Endothelial cell of umbilical vein (primary cell): ENCODE measurements around the gene RPL4. TPM values are rescaled to one million over a fixed set of nuclear protein-coding genes. Genes with fewer than 3 reads are reported as not detected.

Source experiments
- BruUV-seq: library from RNA; stranded (reverse); fragments of 400-500 nt; replicated peaks from 2 replicates; lab custom pipeline; 2021; lab: Mats Ljungman, UMichigan
- CTCF ChIA-PET: fragments of 300-600, 350-600 bp; sonication (Branson Sonifier 250); formaldehyde crosslinking; loops from one replicate; lab custom pipeline; 2021; ENCODE audit warnings: antibody characterized with exemption, inconsistent platforms; lab: Charles Lee
- POLR2A ChIA-PET: fragments of 300-600, 350-600 bp; sonication (Branson Sonifier 250); formaldehyde crosslinking; loops from one replicate; lab custom pipeline; 2021; ENCODE audit warnings: antibody characterized with exemption, inconsistent platforms; lab: Charles Lee
- DNase-seq: peaks from one replicate; pipeline ENCODE4 v3.0.0-alpha.2; 2011; ENCODE audit warnings: low read depth, low spot score
- FAIRE-seq: peaks from 2 replicates; lab custom pipeline; 2011; peaks lifted over from hg19 to GRCh38; lab: Jason Lieb, UNC
- H2AFZ ChIP-seq: 2 replicates; pipeline ENCODE4 v1.6.0; 2012; ENCODE audit warnings: low read depth, low read length, control low read depth, inconsistent platforms
- H3K27ac ChIP-seq: 2 replicates; pipeline ENCODE4 v1.5.1; 2011; ENCODE audit warnings: low read depth, mild to moderate bottlenecking, control low read depth, low read length, moderate library complexity; ENCODE audit not compliant: insufficient read depth
- H3K27me3 ChIP-seq, 2 experiments: 2 replicates each; pipeline versions ENCODE4 v1.6.0 to v1.6.1; 2011; ENCODE audit warnings: low read length in 2 of 2, mixed read lengths in 1 of 2; ENCODE audit not compliant: control insufficient read depth in 2 of 2, insufficient read depth in 2 of 2
- H3K36me3 ChIP-seq, 2 experiments: 2 replicates in 1 of 2; 3 replicates in 1 of 2; pipeline ENCODE4 v1.5.1; 2011; ENCODE audit warnings: low read length in 2 of 2, mild to moderate bottlenecking in 1 of 2, moderate library complexity in 1 of 2; ENCODE audit not compliant: control insufficient read depth in 2 of 2, insufficient read depth in 2 of 2; ENCODE audit errors: extremely low read depth in 1 of 2
- H3K4me1 ChIP-seq: 3 replicates; pipeline ENCODE4 v1.5.1; 2011; ENCODE audit warnings: mild to moderate bottlenecking, low read length; ENCODE audit not compliant: control insufficient read depth, insufficient read depth; ENCODE audit errors: extremely low read depth
- H3K4me2 ChIP-seq: 2 replicates; pipeline ENCODE4 v1.6.1; 2011; ENCODE audit warnings: low read length, control low read depth, mixed read lengths; ENCODE audit not compliant: insufficient read depth
- H3K4me3 ChIP-seq, 3 experiments: fragments of 200-600 bp in 1 of 3; sonication (generic), shearing (Covaris generic) in 1 of 3; replicated peaks in 1 of 3; 2 replicates each; pipeline ENCODE4 v1.5.1; 2011 to 2016; ENCODE audit warnings: control low read depth in 3 of 3, low read length in 3 of 3, mild to moderate bottlenecking in 2 of 3, inconsistent platforms in 1 of 3, low read depth in 1 of 3, moderate library complexity in 1 of 3; ENCODE audit not compliant: insufficient read depth in 1 of 3
- H3K79me2 ChIP-seq: 2 replicates; pipeline ENCODE4 v1.6.0; 2012; ENCODE audit warnings: low read length, inconsistent platforms; ENCODE audit not compliant: control insufficient read depth, insufficient read depth
- H3K9ac ChIP-seq: replicated peaks from 2 replicates; pipeline ENCODE3; 2011; ENCODE audit warnings: low read length, control low read depth; ENCODE audit not compliant: insufficient read depth; ENCODE audit errors: extremely low read depth
- H3K9me1 ChIP-seq: replicated peaks from 3 replicates; pipeline ENCODE4 v1.6.0; 2011; ENCODE audit warnings: mild to moderate bottlenecking, low read length; ENCODE audit not compliant: control insufficient read depth, insufficient read depth; ENCODE audit errors: extremely low read depth
- H3K9me3 ChIP-seq: replicated peaks from 2 replicates; pipeline ENCODE4 v1.5.1; 2012; ENCODE audit warnings: low read length, inconsistent platforms; ENCODE audit not compliant: control insufficient read depth, insufficient read depth
- H4K20me1 ChIP-seq: replicated peaks from 2 replicates; pipeline ENCODE3; 2011; ENCODE audit warnings: mild to moderate bottlenecking, low read length; ENCODE audit not compliant: control insufficient read depth, insufficient read depth; ENCODE audit errors: extremely low read depth
- EZH2 ChIP-seq: IDR thresholded peaks from 2 replicates; pipeline ENCODE4 v1.6.1; 2012; ENCODE audit warnings: borderline replicate concordance, low read depth, mild to moderate bottlenecking, moderate library complexity, low read length, inconsistent platforms; ENCODE audit not compliant: severe bottlenecking
- FOS ChIP-seq: IDR thresholded peaks from 2 replicates; pipeline ENCODE4 v1.6.1; 2011; ENCODE audit warnings: mild to moderate bottlenecking, low read length, moderate library complexity, borderline replicate concordance; ENCODE audit not compliant: insufficient read depth
- GATA2 ChIP-seq: IDR thresholded peaks from 2 replicates; pipeline ENCODE4 v1.7.0; 2011; ENCODE audit warnings: low read depth, mild to moderate bottlenecking, moderate library complexity, mixed read lengths, low read length; ENCODE audit not compliant: insufficient read length, insufficient read depth
- JUN ChIP-seq: IDR thresholded peaks from 2 replicates; pipeline ENCODE4 v1.6.1; 2011; ENCODE audit warnings: borderline replicate concordance, low read depth; ENCODE audit not compliant: insufficient read length, insufficient read depth
- MAX ChIP-seq: IDR thresholded peaks from 2 replicates; pipeline ENCODE4 v1.6.1; 2011; ENCODE audit not compliant: insufficient read depth, insufficient read length
- MYC ChIP-seq: IDR thresholded peaks from one replicate; pipeline ENCODE4 v1.6.1; 2011; ENCODE audit warnings: mild to moderate bottlenecking, low read depth, low read length
- POLR2A ChIP-seq: IDR thresholded peaks from 2 replicates; pipeline ENCODE4 v1.6.1; 2012; ENCODE audit warnings: low read depth, mild to moderate bottlenecking, control low read depth, low read length
- POLR2AphosphoS5 ChIP-seq: IDR thresholded peaks from 2 replicates; pipeline ENCODE4 v1.6.1; 2012; ENCODE audit warnings: low read depth, mild to moderate bottlenecking, control low read depth, low read length, moderate library complexity; ENCODE audit not compliant: insufficient read depth
- dilution Hi-C: fragments of 300-500 bp; cut with MboI; formaldehyde crosslinking; loops from one replicate; pipeline ENCODE4 v1.15.0; 2019; ENCODE audit warnings: low sequenced_read_pairs; ENCODE audit not compliant: extremely low pct_ligation_motif_present
- intact Hi-C: fragments of 100-400 bp; cut with micrococcal nuclease; formaldehyde crosslinking; loops from one replicate; pipeline ENCODE4 v1.10.0; 2022
- polyA plus RNA-seq, 4 experiments: library from polyadenylated mRNA; depleted of rRNA in 3 of 4; stranded (reverse) in 3 of 4; unstranded in 1 of 4; fragments of >200 nt; gene quantifications; 2 replicates each; pipeline versions ENCODE4 v1.2.1 to v1.2.3, GENCODE V29; 2011 to 2012; ENCODE audit warnings: missing spikeins in 1 of 4
- total RNA-seq: library from RNA; stranded (reverse); gene quantifications from 2 replicates; pipeline ENCODE4 v1.2.3, GENCODE V29; 2021
- TF ChIP-seq, protein P1 (sequence below), 2 donors: IDR thresholded peaks; 1 replicate in 1 of 2; 2 replicates in 1 of 2; pipeline ENCODE4 v1.5.1; 2011; ENCODE audit warnings: low read length in 2 of 2, mild to moderate bottlenecking in 2 of 2, moderate library complexity in 2 of 2, control low read depth in 1 of 2, inconsistent platforms in 1 of 2, low read depth in 1 of 2; ENCODE audit not compliant: insufficient read depth in 1 of 2; ENCODE audit errors: extremely low read depth in 1 of 2

RPL4 gene
- total and polyA plus RNA-seq, 2 donors (not counting 3 experiments of a cell fraction or from before 2014, with no cell fraction given) = 2,598 to 3,530 TPM

- DNase-seq (no peak), FAIRE-seq (no peak)
- H3K79me2 ChIP-seq = no peaks in the 10 kb centered on the region
- BruUV-seq = no TSS peak
- peaks cover 4 to 7% of the 10 kb centered on the region in 2 experiments for H3K36me3 ChIP-seq
- ChIA-PET POLR2A (no interaction called here), CTCF (interaction anchor here (1.1 to 1.5 kb wide), 3 partner anchors 15 to 42 kb away, joined by 3 to 4 read pairs (median 3); no protein-coding TSS in a partner anchor)
- H3K27me3 ChIP-seq = no peaks in the 10 kb centered on the region
- H3K4me3 ChIP-seq = no peak overlapping the region
- no peaks in the 10 kb centered on the region for H3K9me3 ChIP-seq
- dilution Hi-C loops (no loop called here), intact Hi-C loops (no loop called here)
- no peak overlapping the region for H3K27ac ChIP-seq
- no peak for TF ChIP-seq POLR2A
- H3K9ac ChIP-seq = no peak overlapping the region
- H3K4me1 ChIP-seq = no peaks in the 10 kb centered on the region
- no peaks in the 10 kb centered on the region for H4K20me1 ChIP-seq
- H2AFZ ChIP-seq = no peak overlapping the region
- no peak overlapping the region for H3K4me2 ChIP-seq
- H3K9me1 ChIP-seq = no peaks in the 10 kb centered on the region
Observed at GRCh38 chr15:66524838-66525237, 20.2 kb upstream of the RPL4 start.

GRCh38 chr15:66523926-66524325, 19.3 kb upstream of the RPL4 start:
- no peak for FAIRE-seq

More at GRCh38 chr15:66523926-66524325, 19.3 kb upstream of the RPL4 start:
- Histone ChIP-seq H3K9me1 (no peaks in the 10 kb centered on the region), H3K4me1 (no peaks in the 10 kb centered on the region), H3K27ac (no peak overlapping the region), H3K4me3 (no peak overlapping the region), H4K20me1 (no peaks in the 10 kb centered on the region), H3K9ac (no peak overlapping the region), H3K79me2 (no peaks in the 10 kb centered on the region), H3K9me3 (no peaks in the 10 kb centered on the region), H3K27me3 (no peaks in the 10 kb centered on the region), H3K4me2 (no peak overlapping the region), H2AFZ (no peak overlapping the region), H3K36me3 (peaks cover 4 to 8% of the 10 kb centered on the region in 2 experiments)
- no peak for TF ChIP-seq MYC
- no peak for TF ChIP-seq EZH2
- no peak for TF ChIP-seq POLR2A
- TF ChIP-seq, protein P1, sequence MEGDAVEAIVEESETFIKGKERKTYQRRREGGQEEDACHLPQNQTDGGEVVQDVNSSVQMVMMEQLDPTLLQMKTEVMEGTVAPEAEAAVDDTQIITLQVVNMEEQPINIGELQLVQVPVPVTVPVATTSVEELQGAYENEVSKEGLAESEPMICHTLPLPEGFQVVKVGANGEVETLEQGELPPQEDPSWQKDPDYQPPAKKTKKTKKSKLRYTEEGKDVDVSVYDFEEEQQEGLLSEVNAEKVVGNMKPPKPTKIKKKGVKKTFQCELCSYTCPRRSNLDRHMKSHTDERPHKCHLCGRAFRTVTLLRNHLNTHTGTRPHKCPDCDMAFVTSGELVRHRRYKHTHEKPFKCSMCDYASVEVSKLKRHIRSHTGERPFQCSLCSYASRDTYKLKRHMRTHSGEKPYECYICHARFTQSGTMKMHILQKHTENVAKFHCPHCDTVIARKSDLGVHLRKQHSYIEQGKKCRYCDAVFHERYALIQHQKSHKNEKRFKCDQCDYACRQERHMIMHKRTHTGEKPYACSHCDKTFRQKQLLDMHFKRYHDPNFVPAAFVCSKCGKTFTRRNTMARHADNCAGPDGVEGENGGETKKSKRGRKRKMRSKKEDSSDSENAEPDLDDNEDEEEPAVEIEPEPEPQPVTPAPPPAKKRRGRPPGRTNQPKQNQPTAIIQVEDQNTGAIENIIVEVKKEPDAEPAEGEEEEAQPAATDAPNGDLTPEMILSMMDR (IDR thresholded peaks at IDR 0.05; ENCODE audit: extremely low read depth in 1 of 2, insufficient read depth in 1 of 2, low read depth in 1 of 2, low read length in 2 of 2) = no peak
- TF ChIP-seq JUN = no peak
- TF ChIP-seq GATA2 = no peak
- no peak for TF ChIP-seq FOS
- TF ChIP-seq POLR2AphosphoS5 = no peak
- no peak for TF ChIP-seq MAX
- intact Hi-C loops (no loop called here), dilution Hi-C loops (no loop called here)
- DNase-seq = no peak
- POLR2A ChIA-PET = no interaction called here
- BruUV-seq = no TSS peak
- CTCF ChIA-PET = interaction anchor here (1.1 to 1.5 kb wide), 2 partner anchors 34 to 43 kb away, joined by 3 to 4 read pairs; no protein-coding TSS in a partner anchor
